ENCODE measurements around the gene SIX2.

- TF ChIP-seq, protein P1, sequence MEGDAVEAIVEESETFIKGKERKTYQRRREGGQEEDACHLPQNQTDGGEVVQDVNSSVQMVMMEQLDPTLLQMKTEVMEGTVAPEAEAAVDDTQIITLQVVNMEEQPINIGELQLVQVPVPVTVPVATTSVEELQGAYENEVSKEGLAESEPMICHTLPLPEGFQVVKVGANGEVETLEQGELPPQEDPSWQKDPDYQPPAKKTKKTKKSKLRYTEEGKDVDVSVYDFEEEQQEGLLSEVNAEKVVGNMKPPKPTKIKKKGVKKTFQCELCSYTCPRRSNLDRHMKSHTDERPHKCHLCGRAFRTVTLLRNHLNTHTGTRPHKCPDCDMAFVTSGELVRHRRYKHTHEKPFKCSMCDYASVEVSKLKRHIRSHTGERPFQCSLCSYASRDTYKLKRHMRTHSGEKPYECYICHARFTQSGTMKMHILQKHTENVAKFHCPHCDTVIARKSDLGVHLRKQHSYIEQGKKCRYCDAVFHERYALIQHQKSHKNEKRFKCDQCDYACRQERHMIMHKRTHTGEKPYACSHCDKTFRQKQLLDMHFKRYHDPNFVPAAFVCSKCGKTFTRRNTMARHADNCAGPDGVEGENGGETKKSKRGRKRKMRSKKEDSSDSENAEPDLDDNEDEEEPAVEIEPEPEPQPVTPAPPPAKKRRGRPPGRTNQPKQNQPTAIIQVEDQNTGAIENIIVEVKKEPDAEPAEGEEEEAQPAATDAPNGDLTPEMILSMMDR (IDR thresholded peaks at IDR 0.05): no peak
- TF ChIP-seq POLR2A (IDR thresholded peaks at IDR 0.05) (no peak), POLR2AphosphoS5 (IDR thresholded peaks at IDR 0.05) (no peak)
Measured at GRCh38 chr2:44962176-44962695, 47.0 kb downstream of the SIX2 start.
